ENCODE data around the gene VWCE.
"Not testable (repeated sequence)": the region's sequence is repeated elsewhere in the genome, so short reads cannot be mapped to it uniquely, and the experiment has no call there.

Gene VWCE

GRCh38 chr11:61250796-61251765 is 44.0 kb downstream of the VWCE start:
- not testable (repeated sequence) for DNase-seq

GRCh38 chr11:61249201-61249600 is 45.9 kb downstream of the VWCE start:
- DNase-seq: not testable (repeated sequence)

GRCh38 chr11:61248071-61248470 is 47.0 kb downstream of the VWCE start:
- DNase-seq: not testable (repeated sequence)

GRCh38 chr11:61245284-61245964 is 49.7 kb downstream of the VWCE start:
- not testable (repeated sequence) for DNase-seq

GRCh38 chr11:61241526-61241925 is 53.6 kb downstream of the VWCE start:
- not testable (repeated sequence) for DNase-seq

GRCh38 chr11:61240875-61241274 is 54.2 kb downstream of the VWCE start, which contains the start of gene PGA5:
Gene PGA5, plus strand, starts transcription at chr11:61241175. Its CDS starts 52 bp downstream, at chr11:61241227.
- DNase-seq: not testable (repeated sequence)

- DNase-seq: not testable (repeated sequence)
These were observed 54.8 kb downstream of the VWCE start for GRCh38 chr11:61240288-61240687.

GRCh38 chr11:61237130-61237529 is 58.0 kb downstream of the VWCE start:
- not testable (repeated sequence) for DNase-seq

- DNase-seq: not testable (repeated sequence)
These were observed 62.5 kb downstream of the VWCE start for GRCh38 chr11:61232548-61233145.

- not testable (repeated sequence) for DNase-seq
These were observed 63.5 kb downstream of the VWCE start for GRCh38 chr11:61231585-61231984.

- DNase-seq: not testable (repeated sequence)
These were observed 64.1 kb downstream of the VWCE start for GRCh38 chr11:61231033-61231432.

GRCh38 chr11:61229458-61229857 is 65.7 kb downstream of the VWCE start:
- not testable (repeated sequence) for DNase-seq

- not testable (repeated sequence) for DNase-seq
These were observed 68.5 kb downstream of the VWCE start for GRCh38 chr11:61226457-61227137.

- DNase-seq: not testable (repeated sequence)
These were observed 72.4 kb downstream of the VWCE start for GRCh38 chr11:61222692-61223091.

GRCh38 chr11:61222047-61222446 is 73.1 kb downstream of the VWCE start, which contains the start of gene PGA4:
Gene PGA4, plus strand, starts transcription at chr11:61222347. Its CDS starts 54 bp downstream, at chr11:61222401.
- DNase-seq: not testable (repeated sequence)

- not testable (repeated sequence) for DNase-seq
These were observed 76.1 kb downstream of the VWCE start for GRCh38 chr11:61219016-61219415.

- DNase-seq: not testable (repeated sequence)
These were observed 76.8 kb downstream of the VWCE start for GRCh38 chr11:61218306-61218705.

GRCh38 chr11:61213711-61214324 is 81.3 kb downstream of the VWCE start:
- DNase-seq: not testable (repeated sequence)

GRCh38 chr11:61212202-61212601 is 82.9 kb downstream of the VWCE start:
- DNase-seq: not testable (repeated sequence)

GRCh38 chr11:61211327-61211952 is 83.7 kb downstream of the VWCE start:
- not testable (repeated sequence) for DNase-seq

- DNase-seq: not testable (repeated sequence)
These were observed 84.5 kb downstream of the VWCE start for GRCh38 chr11:61210629-61211028.
